Germinal center (tissue), 1 donor: ENCODE results near the gene CIB2.
A peak's percentile ranks its signal among the peaks of the same experiment; 100 is the strongest.

ENCODE experiments used
- DNase-seq: peaks from one replicate; pipeline ENCODE4 v3.0.0; 2012; ENCODE audit warnings: mixed read lengths, low spot score

CIB2 gene

GRCh38 chr15:78107471-78107870 lies 23.8 kb downstream of the CIB2 start:
- no peak for DNase-seq

DNA sequence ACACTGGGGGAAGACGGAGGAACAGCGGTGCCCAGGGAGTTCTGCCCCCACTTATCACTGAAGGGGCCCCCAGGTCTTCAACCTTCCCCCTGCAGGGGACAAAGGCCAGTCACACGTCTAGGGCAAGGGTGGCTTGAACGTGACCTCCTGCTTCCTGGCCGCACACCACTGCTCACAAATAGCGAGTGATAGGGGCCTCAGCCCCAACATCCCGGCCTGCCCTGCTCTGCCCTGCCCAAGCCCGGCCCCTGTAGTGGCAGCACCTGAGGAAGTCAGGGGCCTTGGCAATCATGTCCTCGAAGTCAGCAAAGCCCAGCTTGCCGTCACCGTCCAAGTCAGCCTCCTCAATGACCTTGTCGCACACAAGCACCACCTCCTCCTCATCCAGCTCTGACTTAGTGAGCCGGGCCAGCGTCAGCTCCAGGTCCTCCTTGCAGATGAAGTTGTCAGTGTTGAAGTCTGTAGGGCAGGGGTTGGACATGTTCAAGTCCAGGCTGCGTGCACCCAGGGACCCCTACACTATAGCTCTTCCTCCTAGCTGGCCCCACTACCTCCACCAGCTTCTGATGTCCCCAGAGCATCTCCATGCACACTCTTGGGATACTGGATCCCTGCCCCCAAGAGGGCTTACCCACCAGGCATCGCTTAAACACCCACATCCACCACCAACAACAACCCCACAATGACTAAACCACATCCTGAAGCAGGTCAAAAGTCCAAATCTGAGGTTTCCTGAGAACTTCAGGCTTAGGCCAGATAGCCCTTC lies 25.6 kb downstream of the CIB2 start:
- DNase-seq: no peak

GRCh38 chr15:78104566-78105475 lies 26.4 kb downstream of the CIB2 start:
- no peak for DNase-seq

DNA sequence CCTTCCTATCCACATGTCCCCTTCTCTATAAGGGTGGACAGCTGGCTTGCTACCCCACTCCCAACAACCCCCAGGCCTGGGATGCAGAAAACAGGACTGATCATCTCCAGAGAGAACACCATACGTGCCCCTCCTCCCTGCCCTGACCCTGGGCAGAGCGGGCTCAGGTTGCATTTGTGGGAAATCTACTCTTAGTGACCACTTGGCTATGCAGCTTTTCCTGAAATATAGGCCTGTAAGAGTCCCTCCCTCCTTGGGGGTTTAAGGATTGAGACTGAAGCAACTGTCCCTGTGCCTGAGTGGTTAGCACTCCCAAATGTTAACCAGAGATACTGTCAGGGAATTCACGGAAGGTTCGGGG lies 27.1 kb downstream of the CIB2 start:
- DNase-seq: no peak

DNA sequence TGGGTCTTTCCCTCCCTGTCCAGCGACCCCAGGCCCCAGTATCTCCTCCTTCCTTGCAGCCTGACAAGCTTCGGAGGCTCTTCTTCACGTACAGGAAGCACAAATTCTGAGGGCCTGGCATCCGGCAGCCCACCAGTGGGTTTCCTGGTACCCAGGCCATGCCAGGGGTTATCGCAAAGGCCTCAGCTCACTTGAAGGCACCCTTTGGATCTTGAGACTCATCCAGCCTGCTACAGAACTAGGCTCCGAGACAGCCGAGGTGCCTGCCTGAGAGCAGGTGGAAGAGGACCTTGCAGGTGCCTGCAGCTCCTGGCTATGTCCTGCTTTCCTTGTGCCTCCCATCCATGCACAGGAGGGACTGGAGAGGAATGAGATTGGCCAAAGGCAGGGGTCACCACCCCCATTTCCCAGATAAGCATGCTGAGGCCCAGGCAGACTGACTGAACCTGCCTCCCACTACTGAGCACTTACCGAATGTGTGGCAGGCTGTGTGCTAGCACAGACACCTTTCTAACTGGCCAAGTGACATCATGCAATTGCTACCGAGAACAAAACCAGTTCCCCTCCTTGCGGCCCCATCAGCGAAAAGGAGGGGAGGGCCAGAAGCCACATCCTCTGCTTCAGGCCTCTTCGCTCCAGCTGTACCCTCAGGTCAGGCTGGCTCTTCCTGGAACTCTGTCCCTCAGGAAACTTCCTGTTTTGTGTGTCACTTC lies 27.7 kb downstream of the CIB2 start:
- DNase-seq: no peak

DNA sequence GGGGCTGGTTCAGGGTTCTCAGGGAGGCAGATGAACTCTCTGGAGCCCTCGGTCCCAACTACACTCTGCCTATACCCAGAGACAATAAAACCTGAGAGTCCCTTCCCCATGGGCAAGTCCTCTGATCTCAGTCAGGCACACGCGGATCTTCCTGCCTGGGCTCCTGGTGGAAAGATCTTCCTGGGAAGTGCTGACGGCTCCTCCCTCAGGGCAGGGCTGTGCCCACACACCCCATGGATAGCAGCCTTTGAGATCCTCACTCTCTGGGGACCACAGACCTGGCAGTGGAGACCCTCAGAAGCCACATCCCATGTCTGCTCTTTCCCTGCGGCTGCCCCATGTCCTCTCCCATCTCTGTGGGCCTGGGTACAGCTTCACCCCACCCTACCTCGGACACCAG lies 28.5 kb downstream of the CIB2 start:
- DNase-seq: no peak

DNA sequence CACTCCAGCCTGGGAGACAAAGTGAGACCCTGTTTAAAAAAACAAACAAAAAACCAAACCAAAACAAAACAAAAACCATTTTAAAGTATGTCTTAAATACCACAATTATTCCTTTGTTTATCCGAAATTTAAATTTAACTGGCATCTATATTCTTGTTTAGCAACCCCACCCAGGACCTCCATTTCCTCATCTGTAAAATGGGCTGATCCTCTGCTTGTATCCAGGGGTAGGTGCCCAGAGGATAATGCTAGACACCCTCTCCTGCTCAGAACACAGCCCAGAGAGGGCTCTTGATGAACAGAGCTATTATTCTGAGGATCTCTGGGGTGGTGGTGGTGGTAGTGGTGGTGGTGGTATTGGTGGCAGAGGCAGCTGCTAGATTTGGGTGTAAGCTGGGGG lies 29.0 kb downstream of the CIB2 start:
- no peak for DNase-seq

DNA sequence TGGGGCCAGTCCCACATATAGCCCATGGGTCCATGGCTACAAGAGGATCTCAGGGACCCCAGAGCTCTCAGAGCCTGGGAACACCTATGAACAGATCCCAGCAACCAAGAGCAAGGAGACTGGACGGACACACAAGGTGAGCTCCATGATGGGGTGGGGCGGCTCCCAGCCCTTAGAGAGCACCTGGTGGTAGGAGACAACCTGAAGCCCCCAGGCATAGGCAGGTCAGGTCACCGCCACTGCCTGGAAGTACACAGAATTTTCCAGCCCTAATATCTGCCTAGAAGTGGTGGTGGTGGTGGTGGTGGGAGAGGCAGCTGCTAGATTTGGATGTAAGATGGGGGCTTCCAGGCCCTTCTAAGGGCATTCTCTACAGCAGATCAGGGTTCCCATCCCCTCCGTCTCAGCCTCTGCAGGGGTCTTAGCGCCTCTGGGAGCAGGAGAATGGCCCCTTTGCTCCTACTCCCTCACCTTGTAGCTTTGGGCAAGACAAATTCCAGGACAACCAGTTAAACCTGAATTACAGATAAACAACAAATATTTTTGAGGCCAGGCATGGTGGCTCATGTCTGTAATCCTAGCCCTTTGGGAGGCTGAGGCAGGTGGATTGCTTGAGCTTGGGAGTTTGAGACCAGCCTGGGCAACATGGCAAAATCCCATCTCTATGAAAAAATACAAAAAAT lies 29.7 kb downstream of the CIB2 start:
- DNase-seq: no peak

DNA sequence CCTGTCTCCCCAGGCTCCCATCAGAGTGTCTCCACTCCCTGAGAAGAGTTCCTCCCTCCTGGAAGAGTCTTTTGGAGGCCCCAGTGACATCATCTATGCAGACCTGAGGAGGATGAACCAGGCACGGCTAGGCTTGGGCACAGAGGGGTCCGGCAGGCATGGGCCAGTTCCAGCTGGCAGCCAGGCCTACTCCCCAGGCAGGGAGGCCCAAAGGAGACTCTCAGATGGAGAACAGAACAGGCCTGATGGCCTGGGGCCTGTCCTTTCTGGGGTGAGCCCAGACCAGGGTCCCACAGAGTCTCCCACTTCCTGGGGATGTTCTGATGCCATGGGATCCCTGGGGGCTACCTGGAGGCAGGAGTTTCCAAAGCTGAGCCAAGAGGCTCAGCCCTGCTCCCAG lies 30.4 kb downstream of the CIB2 start:
- no peak for DNase-seq

GRCh38 chr15:78098131-78098755 lies 33.0 kb downstream of the CIB2 start:
- DNase-seq: no peak

DNA sequence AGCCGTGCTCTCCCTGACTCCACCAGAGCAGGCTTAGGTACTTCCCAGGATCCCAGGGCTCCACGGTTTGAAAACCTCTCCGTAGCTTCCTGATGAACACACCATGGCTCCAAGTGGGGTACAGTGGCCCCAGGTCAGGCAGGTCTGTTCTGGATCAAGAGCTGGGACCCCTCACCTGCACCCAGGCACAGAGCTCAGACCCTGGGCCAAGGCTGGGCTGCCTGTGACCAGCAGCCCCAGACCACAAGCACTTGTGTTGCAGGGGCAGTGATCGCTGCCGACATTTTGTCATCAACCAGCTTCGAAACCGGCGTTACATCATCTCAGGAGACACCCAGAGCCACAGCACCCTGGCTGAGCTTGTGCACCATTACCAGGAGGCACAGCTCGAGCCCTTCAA lies 33.6 kb downstream of the CIB2 start:
- DNase-seq: no peak

GRCh38 chr15:78093242-78094020 lies 37.8 kb downstream of the CIB2 start:
- no peak for DNase-seq

DNA sequence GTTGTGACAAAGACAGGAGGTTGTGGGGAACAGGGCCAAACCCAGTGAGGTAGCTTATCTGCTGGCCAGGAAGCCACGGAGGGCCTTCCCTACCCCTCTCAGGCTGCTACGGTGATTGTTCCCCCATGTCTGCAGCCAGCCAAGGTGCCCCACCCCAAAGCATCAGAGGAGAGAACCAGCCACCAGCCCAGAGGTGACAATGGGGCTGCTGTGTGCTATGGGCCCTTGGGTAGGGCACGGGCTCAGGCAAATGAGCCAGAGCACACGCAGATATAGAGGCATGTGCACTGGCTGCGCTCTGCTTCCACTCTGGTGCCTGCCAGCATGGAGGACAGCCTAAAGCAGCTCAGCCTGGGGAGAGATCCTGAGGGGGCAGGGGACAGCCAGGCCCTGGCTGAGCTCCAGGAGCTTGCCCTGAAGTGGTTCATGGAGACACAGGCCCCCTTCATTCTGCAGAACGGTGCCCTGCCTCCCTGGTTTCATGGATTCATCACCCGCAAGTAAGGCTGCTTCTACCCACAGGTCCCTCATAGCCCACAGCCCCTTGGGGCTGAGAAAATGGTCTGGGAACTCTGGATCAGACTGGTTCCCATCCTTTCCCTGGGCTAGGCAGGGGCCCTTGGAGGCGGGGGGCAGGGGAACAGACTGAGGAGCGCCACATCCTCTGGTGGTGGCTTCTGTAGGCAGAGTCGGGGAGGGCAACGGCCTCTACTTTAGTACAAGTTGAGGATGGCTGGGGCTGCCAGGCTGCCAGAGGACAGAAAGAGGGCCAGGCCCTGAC lies 38.8 kb downstream of the CIB2 start, which contains the start of gene SH2D7:
Gene SH2D7 (plus strand): TSS at position 301 of the 781 bp plus-strand sequence. CDS start 24 bp downstream, at position 325.
- DNase-seq: no peak

- no peak for DNase-seq
Measured at GRCh38 chr15:78090422-78091063, 40.7 kb downstream of the CIB2 start.

GRCh38 chr15:78088773-78089080 lies 42.5 kb downstream of the CIB2 start:
- no peak for DNase-seq

DNA sequence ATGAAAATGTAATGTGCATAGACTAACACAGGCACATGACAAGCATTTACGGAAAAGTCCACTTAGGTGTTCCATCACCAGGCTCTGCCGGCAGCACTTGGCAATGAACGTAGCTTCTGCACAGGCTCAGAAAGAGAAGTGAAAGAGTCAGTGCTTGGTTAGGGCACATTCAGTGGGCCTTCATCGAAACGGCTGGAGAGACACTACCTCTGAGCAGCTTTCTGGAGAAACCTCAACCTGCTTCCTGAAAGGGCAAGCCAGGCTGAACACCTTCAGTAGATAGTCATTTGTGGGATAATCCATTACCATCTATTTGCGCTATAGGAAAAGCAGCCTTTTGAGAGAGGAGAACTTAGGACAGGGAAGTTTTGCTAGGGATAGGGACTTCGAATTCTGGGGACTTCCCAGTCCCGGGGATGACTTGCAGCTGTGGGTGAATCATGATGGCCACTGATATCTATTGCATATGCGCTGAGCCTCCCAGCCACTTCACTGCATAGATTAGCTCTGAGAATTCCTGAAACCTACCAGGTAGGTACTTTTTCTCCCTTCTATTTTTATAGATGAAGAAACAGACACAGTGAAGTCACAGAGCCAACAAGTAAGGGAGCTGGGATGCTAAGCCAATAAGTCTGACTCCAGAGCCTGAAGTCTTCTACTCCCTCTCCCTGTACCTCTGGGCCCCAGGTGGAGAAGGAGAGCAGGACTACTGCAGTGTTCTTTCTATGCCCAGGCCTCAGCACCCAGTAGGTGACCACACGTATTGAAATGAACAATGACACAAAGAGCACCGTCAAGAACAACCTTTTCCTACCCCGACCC lies 43.1 kb downstream of the CIB2 start:
- DNase-seq: peak; percentile 53

GRCh38 chr15:78085928-78086327 lies 45.3 kb downstream of the CIB2 start:
- no peak for DNase-seq

DNA sequence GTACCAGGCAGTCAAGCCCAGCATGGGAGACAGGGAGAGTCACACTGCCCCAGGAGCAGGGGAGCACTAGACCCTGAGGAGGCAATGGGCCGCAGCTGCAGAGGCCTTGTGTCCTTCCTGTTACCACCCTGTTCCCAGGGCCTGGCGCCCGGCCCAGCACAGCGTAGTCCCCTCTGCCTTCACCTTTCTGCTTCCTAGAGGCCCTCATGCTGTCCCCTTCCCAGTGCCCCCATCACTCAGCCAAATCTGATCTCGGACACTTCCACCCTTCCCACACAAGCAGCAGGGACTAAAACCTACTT lies 46.8 kb downstream of the CIB2 start:
- DNase-seq: no peak
